ENCODE measurements around the gene RNF8.

Gene RNF8

GRCh38 chr6:37368961-37369320, 15.2 kb downstream of the RNF8 start:
- DNase-seq (ENCODE audit: low spot score), result no peak

GRCh38 chr6:37369321-37370201, 15.8 kb downstream of the RNF8 start:
- no peak for DNase-seq (ENCODE audit: low spot score)
- TF ChIP-seq CTCF (IDR thresholded peaks at IDR 0.05; ENCODE audit: extremely low read depth, insufficient read depth, missing control alignments), result no peak
- in situ Hi-C loops (cut with MboI; ENCODE audit: low pct_unique_long_range_greater_than_20kb, low sequenced_read_pairs, unreplicated experiment), result no loop called here

More at GRCh38 chr6:37368961-37369320, 15.2 kb downstream of the RNF8 start:
- no peak for TF ChIP-seq CTCF (IDR thresholded peaks at IDR 0.05; ENCODE audit: extremely low read depth, insufficient read depth, missing control alignments)
- in situ Hi-C loops (cut with MboI; ENCODE audit: low pct_unique_long_range_greater_than_20kb, low sequenced_read_pairs, unreplicated experiment), result no loop called here

GRCh38 chr6:37371154-37372083, 17.6 kb downstream of the RNF8 start:
- TF ChIP-seq CTCF (IDR thresholded peaks at IDR 0.05; ENCODE audit: extremely low read depth, insufficient read depth, missing control alignments), result no peak
- in situ Hi-C loops (cut with MboI; ENCODE audit: low pct_unique_long_range_greater_than_20kb, low sequenced_read_pairs, unreplicated experiment), result no loop called here
- DNase-seq (ENCODE audit: low spot score), result no peak

GRCh38 chr6:37372116-37372515, 18.3 kb downstream of the RNF8 start:
- DNase-seq (ENCODE audit: low spot score), result no peak
- in situ Hi-C loops (cut with MboI; ENCODE audit: low pct_unique_long_range_greater_than_20kb, low sequenced_read_pairs, unreplicated experiment), result no loop called here
- TF ChIP-seq CTCF (IDR thresholded peaks at IDR 0.05; ENCODE audit: extremely low read depth, insufficient read depth, missing control alignments), result no peak

GRCh38 chr6:37373822-37374471, 20.2 kb downstream of the RNF8 start:
- no peak for DNase-seq (ENCODE audit: low spot score)
- TF ChIP-seq CTCF (IDR thresholded peaks at IDR 0.05; ENCODE audit: extremely low read depth, insufficient read depth, missing control alignments), result no peak
- in situ Hi-C loops (cut with MboI; ENCODE audit: low pct_unique_long_range_greater_than_20kb, low sequenced_read_pairs, unreplicated experiment), result no loop called here

DNA sequence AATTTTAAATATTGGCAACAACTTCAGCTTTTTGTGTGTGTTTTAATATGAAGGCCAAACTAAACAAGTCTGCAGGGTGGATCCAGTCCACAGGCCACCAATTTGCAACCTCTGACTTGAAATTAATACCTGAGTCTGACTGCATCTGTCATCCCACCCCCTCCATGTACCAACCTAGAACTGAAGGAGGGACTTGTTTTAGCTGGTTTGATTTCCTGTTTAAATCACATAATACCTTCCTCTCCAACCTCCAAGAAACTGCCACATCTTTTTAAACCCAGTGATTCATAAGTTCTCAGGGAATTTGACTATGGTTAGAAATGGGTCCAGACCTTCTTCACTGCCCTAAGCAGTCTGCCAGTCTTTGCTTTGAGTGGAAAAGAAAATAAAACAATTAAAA, 21.6 kb downstream of the RNF8 start:
- in situ Hi-C loops (cut with MboI; ENCODE audit: low pct_unique_long_range_greater_than_20kb, low sequenced_read_pairs, unreplicated experiment), result loop anchor here (25.0 kb wide), 1 partner anchor 312 kb away; the partner anchor contains the start of gene MDGA1
- DNase-seq (ENCODE audit: low spot score), result no peak
- no peak for TF ChIP-seq CTCF (IDR thresholded peaks at IDR 0.05; ENCODE audit: extremely low read depth, insufficient read depth, missing control alignments)
